ENCODE measurements around the gene CACNA1B. TPM values are rescaled to one million over a fixed set of nuclear protein-coding genes. Genes with fewer than 3 reads are reported as not detected.

CACNA1B gene
- total and polyA plus RNA-seq, 7 donors = under 0.01 to 1.4 (median 0.55) TPM; not detected in 1

DNA sequence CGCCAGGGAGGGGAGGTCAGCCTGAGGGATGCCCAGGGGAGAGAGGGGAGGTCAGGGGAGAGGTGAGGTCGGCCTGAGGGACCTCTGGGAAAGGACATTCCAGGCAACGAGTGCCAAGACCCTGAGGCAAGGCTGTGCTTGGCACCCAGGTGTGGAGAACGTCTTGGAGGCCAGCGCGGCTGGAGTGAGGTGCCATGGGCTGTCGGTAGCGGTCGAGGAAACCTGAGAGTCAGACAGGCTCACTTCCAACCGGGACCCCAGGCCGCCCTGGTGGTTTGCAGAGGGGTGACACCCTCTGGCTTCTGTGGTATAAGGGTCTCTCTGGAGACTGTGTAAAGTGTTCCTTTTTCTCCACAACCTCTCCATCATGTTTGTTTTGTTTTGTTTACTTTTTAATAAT lies 82.9 kb downstream of the CACNA1B start:
- Histone ChIP-seq H3K4me3 (no peak overlapping the region), H3K9me3 (no peaks in the 10 kb centered on the region), H3K36me3 (no peaks in the 10 kb centered on the region), H3K27ac (no peak overlapping the region), H3K4me1 (no peaks in the 10 kb centered on the region), H3K27me3 (no peaks in the 10 kb centered on the region)
- 68 to 69% methylated on average over 11 of the region's 11 CpGs for WGBS, 2 donors
- no peak for TF ChIP-seq EP300 (IDR thresholded peaks at IDR 0.05)
- no peak for TF ChIP-seq POLR2A (IDR thresholded peaks at IDR 0.05)
- TF ChIP-seq POLR2AphosphoS5 (IDR thresholded peaks at IDR 0.05) = no peak
- TF ChIP-seq, protein P1, sequence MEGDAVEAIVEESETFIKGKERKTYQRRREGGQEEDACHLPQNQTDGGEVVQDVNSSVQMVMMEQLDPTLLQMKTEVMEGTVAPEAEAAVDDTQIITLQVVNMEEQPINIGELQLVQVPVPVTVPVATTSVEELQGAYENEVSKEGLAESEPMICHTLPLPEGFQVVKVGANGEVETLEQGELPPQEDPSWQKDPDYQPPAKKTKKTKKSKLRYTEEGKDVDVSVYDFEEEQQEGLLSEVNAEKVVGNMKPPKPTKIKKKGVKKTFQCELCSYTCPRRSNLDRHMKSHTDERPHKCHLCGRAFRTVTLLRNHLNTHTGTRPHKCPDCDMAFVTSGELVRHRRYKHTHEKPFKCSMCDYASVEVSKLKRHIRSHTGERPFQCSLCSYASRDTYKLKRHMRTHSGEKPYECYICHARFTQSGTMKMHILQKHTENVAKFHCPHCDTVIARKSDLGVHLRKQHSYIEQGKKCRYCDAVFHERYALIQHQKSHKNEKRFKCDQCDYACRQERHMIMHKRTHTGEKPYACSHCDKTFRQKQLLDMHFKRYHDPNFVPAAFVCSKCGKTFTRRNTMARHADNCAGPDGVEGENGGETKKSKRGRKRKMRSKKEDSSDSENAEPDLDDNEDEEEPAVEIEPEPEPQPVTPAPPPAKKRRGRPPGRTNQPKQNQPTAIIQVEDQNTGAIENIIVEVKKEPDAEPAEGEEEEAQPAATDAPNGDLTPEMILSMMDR (IDR thresholded peaks at IDR 0.05) = no peak
- no peak for DNase-seq
- intact Hi-C loops (cut with DNase I) = no loop called here

- no peaks in the 10 kb centered on the region for H3K36me3 ChIP-seq
- H3K4me1 ChIP-seq = no peaks in the 10 kb centered on the region
- H3K27me3 ChIP-seq = peaks cover 0 to 3% (median 0%) of the 10 kb centered on the region in 3 donors
- WGBS, 2 donors = 86 to 90% methylated on average over 6 of the region's 6 CpGs
- no peak for DNase-seq
- H3K4me3 ChIP-seq = no peak overlapping the region
- TF ChIP-seq, protein P1 (IDR thresholded peaks at IDR 0.05) = no peak
- no peak for TF ChIP-seq POLR2AphosphoS5 (IDR thresholded peaks at IDR 0.05)
- no peak for TF ChIP-seq EP300 (IDR thresholded peaks at IDR 0.05)
- no peak for TF ChIP-seq POLR2A (IDR thresholded peaks at IDR 0.05)
- intact Hi-C loops (cut with DNase I) = no loop called here
- no peaks in the 10 kb centered on the region for H3K9me3 ChIP-seq
- H3K27ac ChIP-seq = no peak overlapping the region
These were observed 85.9 kb downstream of the CACNA1B start for GRCh38 chr9:137963525-137963924.

DNA sequence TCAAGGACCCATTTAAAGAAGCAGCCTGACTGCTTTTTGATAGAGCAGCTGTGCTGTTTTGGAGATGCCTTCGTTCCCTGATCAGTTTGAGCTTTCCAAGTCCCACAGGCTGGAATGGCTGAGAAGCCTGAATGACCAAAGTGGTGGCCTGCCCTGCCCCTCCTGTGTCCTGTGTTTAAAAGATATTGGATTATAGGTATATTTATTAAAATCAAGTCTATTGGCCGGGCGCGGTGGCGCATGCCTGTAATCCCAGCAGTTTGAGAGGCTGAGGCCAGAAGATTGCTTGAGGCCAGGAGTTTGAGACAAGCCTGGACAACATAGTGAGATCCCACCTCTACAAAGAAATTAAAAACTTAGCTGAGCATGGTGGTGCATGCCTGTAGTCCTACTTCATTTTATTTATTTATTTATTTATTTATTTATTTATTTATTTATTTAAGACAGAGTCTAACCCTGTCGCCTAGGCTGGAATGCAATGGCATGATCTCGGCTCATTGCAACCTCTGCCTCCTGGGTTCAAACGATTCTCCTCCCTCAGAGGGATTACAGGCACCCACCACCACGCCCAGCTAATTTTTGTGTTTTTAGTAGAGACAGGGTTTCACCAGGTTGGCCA lies 87.7 kb downstream of the CACNA1B start:
- Histone ChIP-seq H3K9me3 (no peaks in the 10 kb centered on the region), H3K27ac (no peak overlapping the region), H3K4me1 (no peaks in the 10 kb centered on the region), H3K27me3 (peaks cover 0 to 3% (median 0%) of the 10 kb centered on the region in 3 donors), H3K4me3 (no peak overlapping the region), H3K36me3 (no peaks in the 10 kb centered on the region)
- no peak for DNase-seq
- TF ChIP-seq, protein P1 (IDR thresholded peaks at IDR 0.05) = no peak
- TF ChIP-seq EP300 (IDR thresholded peaks at IDR 0.05) (no peak), POLR2A (IDR thresholded peaks at IDR 0.05) (no peak), POLR2AphosphoS5 (IDR thresholded peaks at IDR 0.05) (no peak)
- intact Hi-C loops (cut with DNase I) = no loop called here
- WGBS, 2 donors = 85 to 93% methylated on average over 9 of the region's 9 CpGs

- no peak for TF ChIP-seq POLR2A (IDR thresholded peaks at IDR 0.05)
- no peak for TF ChIP-seq EP300 (IDR thresholded peaks at IDR 0.05)
- TF ChIP-seq, protein P1 (IDR thresholded peaks at IDR 0.05) = no peak
- TF ChIP-seq POLR2AphosphoS5 (IDR thresholded peaks at IDR 0.05) = no peak
- no peak overlapping the region for H3K4me3 ChIP-seq
- H3K27me3 ChIP-seq = peaks cover 0 to 11% (median 0%) of the 10 kb centered on the region in 3 donors
- intact Hi-C loops (cut with DNase I) = no loop called here
- no peak overlapping the region for H3K27ac ChIP-seq
- no peaks in the 10 kb centered on the region for H3K9me3 ChIP-seq
- no peaks in the 10 kb centered on the region for H3K4me1 ChIP-seq
- no peaks in the 10 kb centered on the region for H3K36me3 ChIP-seq
- WGBS, 2 donors = 71 to 76% methylated on average over 17 of the region's 17 CpGs
- peak; percentile 49 for DNase-seq
These were observed 89.8 kb downstream of the CACNA1B start for GRCh38 chr9:137967280-137967953.

All from sigmoid colon (tissue), 7 donors.